Ascending aorta (tissue), 2 donors: ENCODE results near the gene SLC38A9. TPM values are rescaled to one million over a fixed set of nuclear protein-coding genes. Genes with fewer than 3 reads are reported as not detected.

Experiments used
- DNase-seq, 2 donors: peaks; one replicate each; pipeline ENCODE4 v3.0.0-alpha.2; 2019; ENCODE audit warnings: low spot score in 2 of 2
- H3K27ac ChIP-seq, 2 donors: fragments of 200-600 bp; sonication (generic); one replicate each; pipeline ENCODE4 v1.5.1; 2016 to 2017; ENCODE audit warnings: mild to moderate bottlenecking in 1 of 2
- H3K27me3 ChIP-seq: fragments of 200-600 bp; sonication (generic); one replicate; pipeline ENCODE4 v1.5.1; 2017
- H3K36me3 ChIP-seq, 2 donors: fragments of 200-600 bp; sonication (generic); one replicate each; pipeline ENCODE4 v1.5.1; 2016
- H3K4me1 ChIP-seq, 2 donors: fragments of 200-600 bp; sonication (generic); one replicate each; pipeline ENCODE4 v1.5.1; 2016 to 2017; ENCODE audit warnings: mild to moderate bottlenecking in 1 of 2
- H3K4me3 ChIP-seq, 2 donors: fragments of 200-600 bp; sonication (generic); one replicate each; pipeline ENCODE4 v1.5.1; 2016 to 2017; ENCODE audit warnings: mild to moderate bottlenecking in 1 of 2
- H3K9me3 ChIP-seq, 2 donors: fragments of 200-600 bp; sonication (generic); one replicate each; pipeline ENCODE4 v1.5.1; 2016
- CTCF ChIP-seq, 3 experiments: fragments of 200-600 bp in 2 of 3; fragments of 450-650 bp in 1 of 3; sonication (generic) in 2 of 3; IDR thresholded peaks; one replicate each; pipeline ENCODE4 v1.5.1; 2016 to 2019; ENCODE audit warnings: antibody characterized with exemption in 3 of 3, mild to moderate bottlenecking in 1 of 3, moderate library complexity in 1 of 3
- intact Hi-C: fragments of 100-400 bp; cut with DNase I; formaldehyde crosslinking; loops from one replicate; pipeline ENCODE4 v1.15.1; 2023
- total RNA-seq: library from RNA; depleted of rRNA; stranded (reverse); fragments of >200 nt; gene quantifications from one replicate; pipeline ENCODE4 v1.1.0, GENCODE V29; 2016

Gene SLC38A9
- total RNA-seq, 1 donor from 2014 or later = 1.8 TPM

- DNase-seq = no peak
- Histone ChIP-seq H3K27ac (no peak overlapping the region), H3K27me3 (no peaks in the 10 kb centered on the region), H3K36me3 (no peaks in the 10 kb centered on the region), H3K4me1 (no peaks in the 10 kb centered on the region), H3K9me3 (no peaks in the 10 kb centered on the region), H3K4me3 (no peak overlapping the region)
- no peak for TF ChIP-seq CTCF (IDR thresholded peaks at IDR 0.05)
- intact Hi-C loops = no loop called here
These were observed 89.7 kb downstream of the SLC38A9 start for GRCh38 chr5:55622460-55622859.

DNA sequence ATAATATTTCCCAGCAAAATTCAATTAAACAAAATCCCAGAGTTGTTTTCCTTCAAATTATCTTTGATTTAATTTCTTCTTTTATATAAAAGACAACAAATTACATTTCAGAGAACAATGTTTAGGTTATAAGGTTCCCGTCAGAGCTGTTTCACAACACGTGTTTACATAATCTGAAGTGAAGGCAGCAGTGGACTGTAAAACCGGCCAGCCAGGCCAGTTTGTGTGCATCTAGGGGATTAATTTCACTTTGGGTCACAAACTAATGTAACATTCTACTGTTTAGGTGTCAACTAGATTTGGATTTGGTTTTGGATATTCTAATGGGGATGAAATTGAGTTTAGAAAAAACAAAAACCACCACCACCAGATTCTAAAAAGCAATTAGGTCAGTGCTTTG, 90.9 kb downstream of the SLC38A9 start:
- no peak for TF ChIP-seq CTCF (IDR thresholded peaks at IDR 0.05)
- intact Hi-C loops = no loop called here
- Histone ChIP-seq H3K36me3 (no peaks in the 10 kb centered on the region), H3K4me3 (no peak overlapping the region), H3K9me3 (no peaks in the 10 kb centered on the region), H3K27ac (no peak overlapping the region), H3K4me1 (no peaks in the 10 kb centered on the region), H3K27me3 (no peaks in the 10 kb centered on the region)
- DNase-seq = no peak

DNA sequence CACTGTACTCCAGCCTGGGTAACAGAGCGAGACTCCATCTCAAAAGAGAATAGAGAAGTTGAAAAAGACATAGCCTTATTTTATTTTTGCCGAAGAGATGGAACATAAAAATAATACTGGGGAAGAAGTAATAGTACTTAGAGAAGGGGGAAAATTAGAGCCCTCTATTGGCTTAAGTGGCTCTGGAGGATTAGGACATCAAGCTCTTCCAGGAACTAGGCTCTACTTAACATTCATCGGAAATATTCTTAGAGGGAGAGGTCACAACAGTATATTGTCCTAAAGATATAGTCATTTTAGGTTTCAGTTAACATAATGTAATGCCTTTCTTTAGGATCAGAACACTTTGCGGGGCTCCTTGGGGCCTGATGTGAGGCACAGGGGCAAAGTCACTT, 91.4 kb downstream of the SLC38A9 start:
- Histone ChIP-seq H3K9me3 (no peaks in the 10 kb centered on the region), H3K36me3 (no peaks in the 10 kb centered on the region), H3K4me3 (no peak overlapping the region), H3K27ac (no peak overlapping the region), H3K4me1 (no peaks in the 10 kb centered on the region), H3K27me3 (no peaks in the 10 kb centered on the region)
- DNase-seq = no peak
- TF ChIP-seq CTCF (IDR thresholded peaks at IDR 0.05) = no peak
- intact Hi-C loops = no loop called here

DNA sequence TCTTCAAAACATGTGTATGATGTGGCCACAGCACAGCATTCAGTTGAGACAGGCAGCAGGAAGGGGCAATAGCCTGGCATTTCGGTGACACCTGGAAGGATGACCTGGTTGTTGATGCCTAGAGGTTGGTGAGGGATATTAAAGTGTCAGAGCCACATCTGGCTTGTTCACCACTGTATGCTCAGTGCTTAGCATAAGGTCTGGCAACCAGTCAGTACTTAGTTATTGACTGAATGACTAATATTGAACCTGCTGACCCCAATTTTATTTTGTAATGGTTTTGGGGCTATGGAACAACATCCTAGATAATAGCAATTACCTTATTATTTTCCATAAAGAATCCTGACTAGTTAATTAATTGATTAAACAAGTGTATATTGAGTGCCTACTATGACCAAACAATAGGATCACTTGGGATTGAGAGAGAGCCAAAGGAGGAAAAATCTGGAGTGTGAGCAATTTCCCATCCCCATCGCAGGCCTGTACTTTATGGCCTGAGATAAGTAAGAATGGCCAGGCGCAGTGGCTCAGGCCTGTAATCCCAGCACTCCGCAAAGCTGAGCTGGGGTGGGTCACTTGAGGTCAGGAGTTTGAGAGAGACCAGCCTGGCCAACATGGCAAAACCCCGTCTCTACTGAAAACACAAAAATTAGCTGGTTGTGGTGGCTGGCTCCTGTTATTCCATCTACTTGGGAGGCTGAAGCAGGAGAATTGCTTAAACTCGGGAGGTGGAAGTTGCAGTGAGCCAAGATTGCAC, 91.9 kb downstream of the SLC38A9 start:
- TF ChIP-seq CTCF (IDR thresholded peaks at IDR 0.05) = no peak
- H3K27ac ChIP-seq = no peak overlapping the region
- H3K27me3 ChIP-seq = no peaks in the 10 kb centered on the region
- no peak overlapping the region for H3K4me3 ChIP-seq
- H3K4me1 ChIP-seq = no peaks in the 10 kb centered on the region
- intact Hi-C loops = no loop called here
- no peak for DNase-seq
- H3K36me3 ChIP-seq = no peaks in the 10 kb centered on the region
- no peaks in the 10 kb centered on the region for H3K9me3 ChIP-seq

- H3K9me3 ChIP-seq = no peaks in the 10 kb centered on the region
- intact Hi-C loops = no loop called here
These were observed 93.8 kb downstream of the SLC38A9 start for GRCh38 chr5:55618318-55618717.

More at GRCh38 chr5:55618318-55618717, 93.8 kb downstream of the SLC38A9 start:
- no peak for TF ChIP-seq CTCF (IDR thresholded peaks at IDR 0.05)
- Histone ChIP-seq H3K4me3 (no peak overlapping the region), H3K27ac (no peak overlapping the region), H3K36me3 (no peaks in the 10 kb centered on the region), H3K27me3 (no peaks in the 10 kb centered on the region), H3K4me1 (no peaks in the 10 kb centered on the region)
- no peak for DNase-seq
